GM20431 (cell line): ENCODE measurements around the gene SLC24A3.

Experiments used
- in situ Hi-C: fragments of 300-500 bp; cut with MseI, MboI; formaldehyde crosslinking; loops from one replicate; pipeline ENCODE4 v1.15.0; 2020; ENCODE audit warnings: low sequenced_read_pairs; ENCODE audit not compliant: unreplicated experiment

SLC24A3 gene

DNA sequence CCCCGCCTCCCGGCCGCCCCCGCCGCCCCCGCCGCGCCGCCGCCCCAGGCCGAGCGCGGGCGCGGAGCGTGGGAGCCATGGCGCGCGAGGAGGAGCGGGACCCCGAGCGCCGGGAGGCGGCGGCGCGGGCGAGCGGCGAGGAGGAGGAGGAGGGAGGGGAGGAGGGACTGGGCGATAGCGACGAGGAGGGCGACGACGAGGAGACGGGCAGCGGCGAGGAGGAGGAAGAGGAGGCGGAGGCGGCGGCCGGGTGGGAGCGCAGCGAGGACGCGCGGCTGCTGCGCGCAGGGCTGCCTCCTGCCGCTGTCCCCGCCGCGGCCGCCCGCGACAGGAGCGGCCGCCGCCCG lies at the start of gene SLC24A3:
Gene SLC24A3, plus strand, starts transcription at position 174 of the 347 bp plus-strand sequence.
- in situ Hi-C loops: loop anchor here (25.0 kb wide), 1 partner anchor 375 kb away; no protein-coding TSS in a partner anchor

DNA sequence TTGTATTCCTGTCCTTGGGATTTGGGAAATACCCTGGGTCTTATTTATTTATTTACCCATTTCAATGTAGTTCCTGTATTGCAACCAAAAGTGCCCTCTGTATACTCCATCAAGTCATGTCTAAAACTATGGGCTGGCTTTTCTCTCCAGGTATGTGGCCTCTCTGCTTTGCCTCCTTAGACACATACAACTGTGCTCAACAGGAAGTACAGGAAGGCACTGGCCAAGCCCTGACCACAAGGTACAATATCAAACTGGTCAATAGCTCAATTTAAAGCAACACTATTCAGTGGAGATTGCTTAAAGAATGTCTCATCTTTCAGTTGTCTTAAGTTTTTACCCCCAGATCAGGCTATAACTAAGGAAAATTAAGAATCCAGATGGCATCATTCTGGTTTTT lies 42.3 kb upstream of the SLC24A3 start:
- in situ Hi-C loops: no loop called here

GRCh38 chr20:19172637-19173036 lies 39.8 kb upstream of the SLC24A3 start:
- in situ Hi-C loops: no loop called here

GRCh38 chr20:19176470-19177052 lies 35.9 kb upstream of the SLC24A3 start:
- in situ Hi-C loops: no loop called here

- in situ Hi-C loops: no loop called here
These were observed 30.9 kb upstream of the SLC24A3 start for GRCh38 chr20:19181552-19181951.

DNA sequence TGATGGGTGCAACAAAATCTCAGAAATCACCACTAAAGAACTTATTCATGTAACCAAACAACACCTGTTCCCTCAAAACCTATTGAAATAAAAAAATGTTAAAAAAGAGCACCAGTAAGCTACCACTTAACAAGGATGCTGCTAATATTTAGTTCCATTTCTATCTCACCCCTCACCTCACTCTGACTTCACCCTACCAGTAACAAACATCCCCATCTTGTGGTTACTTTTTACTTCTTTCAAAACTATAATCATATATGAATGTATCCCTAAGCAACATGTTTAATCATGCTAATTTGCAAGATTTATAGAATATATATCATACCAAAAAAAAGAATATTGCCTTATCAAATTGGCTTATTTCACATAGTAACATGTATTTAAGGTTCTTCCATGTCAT lies 27.4 kb upstream of the SLC24A3 start:
- in situ Hi-C loops: no loop called here

GRCh38 chr20:19193349-19193748 lies 19.1 kb upstream of the SLC24A3 start:
- in situ Hi-C loops: no loop called here

DNA sequence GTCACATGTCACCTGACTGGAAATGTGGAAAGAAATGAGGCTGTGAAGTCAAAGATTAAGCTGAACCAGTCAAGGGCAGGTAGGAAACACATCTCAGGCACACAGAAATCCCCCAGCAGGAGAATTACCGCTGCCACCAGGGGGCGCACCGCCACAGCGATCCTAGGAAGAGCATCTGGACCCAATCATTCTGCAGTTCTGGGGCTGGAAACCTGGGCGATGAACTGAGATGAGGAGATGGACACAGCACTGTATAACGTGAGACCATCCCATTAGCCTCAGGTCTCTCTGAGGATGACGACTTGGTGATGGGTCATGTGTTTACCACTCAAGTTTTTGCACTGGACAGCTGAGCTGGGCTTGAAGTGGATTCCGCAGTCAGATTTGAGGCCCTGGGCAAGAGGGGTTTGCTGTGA lies 6.5 kb upstream of the SLC24A3 start:
- in situ Hi-C loops: loop anchor here (25.0 kb wide), 1 partner anchor 381 kb away; no protein-coding TSS in a partner anchor

- in situ Hi-C loops: loop anchor here (25.0 kb wide), 1 partner anchor 380 kb away; no protein-coding TSS in a partner anchor
These were observed 4.9 kb upstream of the SLC24A3 start for GRCh38 chr20:19207541-19207940.

- in situ Hi-C loops: loop anchor here (25.0 kb wide), 1 partner anchor 377 kb away; no protein-coding TSS in a partner anchor
These were observed 1.9 kb upstream of the SLC24A3 start for GRCh38 chr20:19210391-19211155.

DNA sequence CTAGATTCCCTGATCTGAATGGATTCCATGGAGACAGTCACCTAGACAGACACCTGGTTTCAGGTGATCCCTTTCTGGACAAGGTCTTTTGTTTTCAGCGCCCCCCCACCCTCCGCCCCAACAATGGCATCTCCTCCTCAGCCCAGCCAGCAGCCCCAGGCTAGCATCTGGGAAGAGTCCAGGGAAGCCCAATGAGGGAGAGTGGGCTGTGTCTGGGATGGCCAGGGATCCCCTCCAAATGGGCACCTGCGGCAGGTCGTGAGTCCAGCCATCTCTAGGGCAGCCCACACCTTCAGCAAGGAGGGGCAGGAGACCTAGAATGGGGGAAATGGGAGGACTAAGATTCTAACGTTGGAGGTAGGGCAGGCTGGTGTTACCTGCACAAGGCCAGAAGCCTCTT lies 1.2 kb upstream of the SLC24A3 start:
- in situ Hi-C loops: loop anchor here (25.0 kb wide), 1 partner anchor 376 kb away; no protein-coding TSS in a partner anchor

GRCh38 chr20:19211661-19212468 lies 577 bp upstream of the SLC24A3 start:
- in situ Hi-C loops: loop anchor here (25.0 kb wide), 1 partner anchor 375 kb away; no protein-coding TSS in a partner anchor

DNA sequence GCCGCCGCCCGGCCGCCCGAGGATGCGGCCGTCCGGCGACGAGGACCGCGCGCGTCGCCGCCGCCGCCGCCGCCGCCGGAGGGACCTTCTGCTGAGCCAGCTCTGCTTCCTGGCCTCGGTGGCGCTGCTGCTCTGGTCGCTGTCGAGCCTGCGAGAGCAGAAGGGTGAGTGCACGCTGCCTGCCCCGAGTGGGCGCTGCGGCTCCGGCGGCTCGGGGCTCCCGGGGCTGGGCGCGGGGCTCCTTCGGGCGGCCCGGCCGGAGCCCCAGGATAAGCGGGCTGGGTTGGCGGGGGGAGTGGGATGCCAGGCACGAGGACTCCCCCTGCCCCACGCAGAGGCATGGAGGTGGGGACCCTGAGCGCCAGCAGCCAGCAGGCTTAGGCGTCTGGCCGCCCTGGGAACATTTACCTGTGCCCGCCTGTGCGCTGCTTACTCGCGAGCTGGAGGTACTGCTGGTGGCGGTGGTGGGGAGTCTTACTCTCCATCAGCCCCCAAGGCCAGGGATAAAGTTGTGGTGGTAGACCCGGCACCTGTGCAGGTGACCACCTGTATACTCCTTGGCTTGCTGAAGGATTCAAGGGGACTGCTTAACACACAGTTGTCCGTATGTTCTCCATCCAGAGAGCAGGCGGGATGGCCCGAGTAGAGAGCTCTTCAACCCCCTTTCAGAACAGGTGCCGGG lies 520 bp downstream of the SLC24A3 start:
- in situ Hi-C loops: loop anchor here (25.0 kb wide), 1 partner anchor 374 kb away; no protein-coding TSS in a partner anchor

DNA sequence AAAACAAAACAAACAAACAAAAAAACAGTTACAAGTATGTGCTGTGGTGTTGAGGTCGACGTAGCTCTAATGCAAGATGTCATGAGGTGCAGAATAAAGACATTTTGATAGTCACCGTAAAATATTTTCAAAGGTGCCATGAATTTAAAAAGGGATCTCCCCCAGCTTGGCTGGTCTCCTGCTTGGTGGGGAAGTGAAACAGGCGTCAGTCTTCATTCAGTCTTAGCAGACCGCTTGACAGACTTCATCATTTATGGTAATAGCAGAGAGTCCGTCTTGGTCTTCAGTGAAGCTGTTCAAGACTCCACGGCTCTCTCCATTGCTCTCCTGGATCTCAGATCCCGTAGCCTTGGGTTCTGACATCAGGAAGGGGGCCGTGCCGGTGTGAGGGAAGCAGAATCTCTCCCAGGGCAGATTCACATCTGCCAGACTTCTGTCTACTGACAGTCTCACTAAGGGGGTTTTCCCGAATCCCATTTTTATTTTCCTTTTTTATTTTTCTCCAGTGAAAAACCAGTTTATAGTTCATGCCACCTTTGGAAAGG lies 1.6 kb downstream of the SLC24A3 start:
- in situ Hi-C loops: loop anchor here (25.0 kb wide), 1 partner anchor 373 kb away; no protein-coding TSS in a partner anchor

- in situ Hi-C loops: loop anchor here (25.0 kb wide), 1 partner anchor 369 kb away; no protein-coding TSS in a partner anchor
These were observed 6.0 kb downstream of the SLC24A3 start for GRCh38 chr20:19218411-19218810.

- in situ Hi-C loops: loop anchor here (25.0 kb wide), 1 partner anchor 365 kb away; no protein-coding TSS in a partner anchor
These were observed 10.1 kb downstream of the SLC24A3 start for GRCh38 chr20:19222520-19223040.

- in situ Hi-C loops: loop anchor here (25.0 kb wide), 1 partner anchor 364 kb away; no protein-coding TSS in a partner anchor
These were observed 11.2 kb downstream of the SLC24A3 start for GRCh38 chr20:19223640-19224039.

DNA sequence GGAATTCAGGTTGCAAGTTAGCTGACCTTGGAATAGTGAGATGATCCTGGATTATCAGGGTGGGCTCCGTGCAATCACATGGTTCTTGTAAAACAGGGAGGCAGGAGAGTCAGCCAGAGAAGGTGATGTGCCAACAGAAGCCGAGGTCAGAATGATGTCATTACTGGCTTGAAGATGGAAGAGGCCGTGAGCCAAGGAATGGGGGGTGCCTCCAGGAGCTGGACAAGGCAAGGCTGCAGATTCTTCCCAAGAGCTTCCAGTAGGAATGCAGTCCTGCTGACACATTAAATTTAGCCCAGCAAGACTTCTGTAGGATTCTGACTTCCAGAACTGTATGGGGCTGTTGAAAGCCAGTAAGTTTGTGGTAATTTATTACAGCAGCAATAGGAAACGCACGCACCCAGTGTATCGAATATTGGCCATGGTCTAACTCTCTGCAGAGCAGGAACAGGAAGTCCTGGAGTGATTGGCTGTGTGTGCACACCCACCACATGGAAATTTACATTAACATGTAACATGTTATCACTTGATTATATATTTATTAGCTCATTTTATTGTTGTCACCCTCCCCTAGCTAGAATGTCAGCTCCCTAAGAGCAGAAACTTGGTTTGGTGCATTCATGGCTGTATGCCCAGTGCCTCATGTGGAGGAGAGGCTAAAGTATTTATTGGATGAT lies 19.1 kb downstream of the SLC24A3 start:
- in situ Hi-C loops: no loop called here
